NCI-H1105 treated with DMSO at 0.1 percent for 48 hours (cell line): ENCODE data around the gene NLN.

Experiments
- DNase-seq: peaks from one replicate; lab custom pipeline; 2025; lab: John Stamatoyannopoulos, UW

The NLN gene

GRCh38 chr5:65873181-65873750 lies 151.3 kb downstream of the NLN start:
- DNase-seq, result no peak

GRCh38 chr5:65874241-65874640 lies 152.2 kb downstream of the NLN start:
- DNase-seq, result no peak

GRCh38 chr5:65876496-65876895 lies 154.5 kb downstream of the NLN start:
- no peak for DNase-seq

- DNase-seq, result no peak
Measured at GRCh38 chr5:65876970-65877369, 155.0 kb downstream of the NLN start.
